Endothelial cell of umbilical vein (primary cell): ENCODE measurements around the gene DNM2. TPM values are rescaled to one million over a fixed set of nuclear protein-coding genes. Genes with fewer than 3 reads are reported as not detected.
A peak's percentile ranks its signal among the peaks of the same experiment; 100 is the strongest.

Experiments
- BruUV-seq: library from RNA; stranded (reverse); fragments of 400-500 nt; replicated peaks from 2 replicates; lab custom pipeline; 2021; lab: Mats Ljungman, UMichigan
- CTCF ChIA-PET: fragments of 300-600, 350-600 bp; sonication (Branson Sonifier 250); formaldehyde crosslinking; loops from one replicate; lab custom pipeline; 2021; ENCODE audit warnings: antibody characterized with exemption, inconsistent platforms; lab: Charles Lee
- POLR2A ChIA-PET: fragments of 300-600, 350-600 bp; sonication (Branson Sonifier 250); formaldehyde crosslinking; loops from one replicate; lab custom pipeline; 2021; ENCODE audit warnings: antibody characterized with exemption, inconsistent platforms; lab: Charles Lee
- DNase-seq: peaks from one replicate; pipeline ENCODE4 v3.0.0-alpha.2; 2011; ENCODE audit warnings: low read depth, low spot score
- FAIRE-seq: peaks from 2 replicates; lab custom pipeline; 2011; peaks lifted over from hg19 to GRCh38; lab: Jason Lieb, UNC
- H2AFZ ChIP-seq: 2 replicates; pipeline ENCODE4 v1.6.0; 2012; ENCODE audit warnings: low read depth, low read length, control low read depth, inconsistent platforms
- H3K27ac ChIP-seq: 2 replicates; pipeline ENCODE4 v1.5.1; 2011; ENCODE audit warnings: low read depth, mild to moderate bottlenecking, control low read depth, low read length, moderate library complexity; ENCODE audit not compliant: insufficient read depth
- H3K27me3 ChIP-seq, 2 experiments: 2 replicates each; pipeline versions ENCODE4 v1.6.0 to v1.6.1; 2011; ENCODE audit warnings: low read length in 2 of 2, mixed read lengths in 1 of 2; ENCODE audit not compliant: control insufficient read depth in 2 of 2, insufficient read depth in 2 of 2
- H3K36me3 ChIP-seq, 2 experiments: 2 replicates in 1 of 2; 3 replicates in 1 of 2; pipeline ENCODE4 v1.5.1; 2011; ENCODE audit warnings: low read length in 2 of 2, mild to moderate bottlenecking in 1 of 2, moderate library complexity in 1 of 2; ENCODE audit not compliant: control insufficient read depth in 2 of 2, insufficient read depth in 2 of 2; ENCODE audit errors: extremely low read depth in 1 of 2
- H3K4me1 ChIP-seq: 3 replicates; pipeline ENCODE4 v1.5.1; 2011; ENCODE audit warnings: mild to moderate bottlenecking, low read length; ENCODE audit not compliant: control insufficient read depth, insufficient read depth; ENCODE audit errors: extremely low read depth
- H3K4me2 ChIP-seq: 2 replicates; pipeline ENCODE4 v1.6.1; 2011; ENCODE audit warnings: low read length, control low read depth, mixed read lengths; ENCODE audit not compliant: insufficient read depth
- H3K4me3 ChIP-seq, 3 experiments: fragments of 200-600 bp in 1 of 3; sonication (generic), shearing (Covaris generic) in 1 of 3; replicated peaks in 1 of 3; 2 replicates each; pipeline ENCODE4 v1.5.1; 2011 to 2016; ENCODE audit warnings: control low read depth in 3 of 3, low read length in 3 of 3, mild to moderate bottlenecking in 2 of 3, inconsistent platforms in 1 of 3, low read depth in 1 of 3, moderate library complexity in 1 of 3; ENCODE audit not compliant: insufficient read depth in 1 of 3
- H3K79me2 ChIP-seq: 2 replicates; pipeline ENCODE4 v1.6.0; 2012; ENCODE audit warnings: low read length, inconsistent platforms; ENCODE audit not compliant: control insufficient read depth, insufficient read depth
- H3K9ac ChIP-seq: replicated peaks from 2 replicates; pipeline ENCODE3; 2011; ENCODE audit warnings: low read length, control low read depth; ENCODE audit not compliant: insufficient read depth; ENCODE audit errors: extremely low read depth
- H3K9me1 ChIP-seq: replicated peaks from 3 replicates; pipeline ENCODE4 v1.6.0; 2011; ENCODE audit warnings: mild to moderate bottlenecking, low read length; ENCODE audit not compliant: control insufficient read depth, insufficient read depth; ENCODE audit errors: extremely low read depth
- H3K9me3 ChIP-seq: replicated peaks from 2 replicates; pipeline ENCODE4 v1.5.1; 2012; ENCODE audit warnings: low read length, inconsistent platforms; ENCODE audit not compliant: control insufficient read depth, insufficient read depth
- H4K20me1 ChIP-seq: replicated peaks from 2 replicates; pipeline ENCODE3; 2011; ENCODE audit warnings: mild to moderate bottlenecking, low read length; ENCODE audit not compliant: control insufficient read depth, insufficient read depth; ENCODE audit errors: extremely low read depth
- CTCF ChIP-seq, 2 donors: IDR thresholded peaks; 1 replicate in 1 of 2; 2 replicates in 1 of 2; pipeline ENCODE4 v1.5.1; 2011; ENCODE audit warnings: low read length in 2 of 2, mild to moderate bottlenecking in 2 of 2, moderate library complexity in 2 of 2, control low read depth in 1 of 2, inconsistent platforms in 1 of 2, low read depth in 1 of 2; ENCODE audit not compliant: insufficient read depth in 1 of 2; ENCODE audit errors: extremely low read depth in 1 of 2
- FOS ChIP-seq: IDR thresholded peaks from 2 replicates; pipeline ENCODE4 v1.6.1; 2011; ENCODE audit warnings: mild to moderate bottlenecking, low read length, moderate library complexity, borderline replicate concordance; ENCODE audit not compliant: insufficient read depth
- GATA2 ChIP-seq: IDR thresholded peaks from 2 replicates; pipeline ENCODE4 v1.7.0; 2011; ENCODE audit warnings: low read depth, mild to moderate bottlenecking, moderate library complexity, mixed read lengths, low read length; ENCODE audit not compliant: insufficient read length, insufficient read depth
- JUN ChIP-seq: IDR thresholded peaks from 2 replicates; pipeline ENCODE4 v1.6.1; 2011; ENCODE audit warnings: borderline replicate concordance, low read depth; ENCODE audit not compliant: insufficient read length, insufficient read depth
- MYC ChIP-seq: IDR thresholded peaks from one replicate; pipeline ENCODE4 v1.6.1; 2011; ENCODE audit warnings: mild to moderate bottlenecking, low read depth, low read length
- POLR2A ChIP-seq: IDR thresholded peaks from 2 replicates; pipeline ENCODE4 v1.6.1; 2012; ENCODE audit warnings: low read depth, mild to moderate bottlenecking, control low read depth, low read length
- POLR2AphosphoS5 ChIP-seq: IDR thresholded peaks from 2 replicates; pipeline ENCODE4 v1.6.1; 2012; ENCODE audit warnings: low read depth, mild to moderate bottlenecking, control low read depth, low read length, moderate library complexity; ENCODE audit not compliant: insufficient read depth
- dilution Hi-C: fragments of 300-500 bp; cut with MboI; formaldehyde crosslinking; loops from one replicate; pipeline ENCODE4 v1.15.0; 2019; ENCODE audit warnings: low sequenced_read_pairs; ENCODE audit not compliant: extremely low pct_ligation_motif_present
- intact Hi-C: fragments of 100-400 bp; cut with micrococcal nuclease; formaldehyde crosslinking; loops from one replicate; pipeline ENCODE4 v1.10.0; 2022
- polyA plus RNA-seq, 4 experiments: library from polyadenylated mRNA; depleted of rRNA in 3 of 4; stranded (reverse) in 3 of 4; unstranded in 1 of 4; fragments of >200 nt; gene quantifications; 2 replicates each; pipeline versions ENCODE4 v1.2.1 to v1.2.3, GENCODE V29; 2011 to 2012; ENCODE audit warnings: missing spikeins in 1 of 4
- total RNA-seq: library from RNA; stranded (reverse); gene quantifications from 2 replicates; pipeline ENCODE4 v1.2.3, GENCODE V29; 2021
- TF ChIP-seq, protein P1 (sequence below): IDR thresholded peaks from 2 replicates; pipeline ENCODE4 v1.6.1; 2011; ENCODE audit not compliant: insufficient read depth, insufficient read length

Gene DNM2
- total and polyA plus RNA-seq, 2 donors (not counting 3 experiments of a cell fraction or from before 2014, with no cell fraction given): 81.8 to 175 TPM

- TF ChIP-seq FOS: no peak
- TF ChIP-seq GATA2: no peak
- TF ChIP-seq MYC: no peak
- TF ChIP-seq JUN: no peak
- no peak for TF ChIP-seq CTCF (IDR thresholded peaks at IDR 0.05; ENCODE audit: extremely low read depth in 1 of 2, insufficient read depth in 1 of 2, low read depth in 1 of 2, low read length in 2 of 2)
- TF ChIP-seq POLR2AphosphoS5: no peak
- TF ChIP-seq POLR2A: no peak
- TF ChIP-seq, protein P1, sequence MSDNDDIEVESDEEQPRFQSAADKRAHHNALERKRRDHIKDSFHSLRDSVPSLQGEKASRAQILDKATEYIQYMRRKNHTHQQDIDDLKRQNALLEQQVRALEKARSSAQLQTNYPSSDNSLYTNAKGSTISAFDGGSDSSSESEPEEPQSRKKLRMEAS: no peak
- H2AFZ ChIP-seq: no peak overlapping the region
- dilution Hi-C loops (no loop called here), intact Hi-C loops (no loop called here)
- no peaks in the 10 kb centered on the region for H3K36me3 ChIP-seq
- peak overlapping the region; percentile 15 for H3K27ac ChIP-seq
- H4K20me1 ChIP-seq: no peaks in the 10 kb centered on the region
- POLR2A ChIA-PET: no interaction called here
- H3K4me3 ChIP-seq: no peak overlapping the region
- CTCF ChIA-PET: no interaction called here
- BruUV-seq: no TSS peak
- peaks cover 86% of the 10 kb centered on the region for H3K79me2 ChIP-seq
- no peaks in the 10 kb centered on the region for H3K9me3 ChIP-seq
- H3K4me2 ChIP-seq: no peak overlapping the region
- no peak overlapping the region for H3K9ac ChIP-seq
- H3K27me3 ChIP-seq: no peaks in the 10 kb centered on the region
- FAIRE-seq: peak; percentile 64
- no peaks in the 10 kb centered on the region for H3K9me1 ChIP-seq
- peak; percentile 22 for DNase-seq
- H3K4me1 ChIP-seq: peaks cover 27% of the 10 kb centered on the region
Observed at GRCh38 chr19:10748927-10749434, 31.1 kb downstream of the DNM2 start.
